Lower leg skin (tissue), 3 donors: ENCODE measurements around the gene BPIFB6.

ENCODE experiments used
- CTCF ChIP-seq, 3 donors: fragments of 450-650 bp; IDR thresholded peaks; one replicate each; pipeline ENCODE4 v1.5.1; 2016; ENCODE audit warnings: antibody characterized with exemption in 3 of 3, mild to moderate bottlenecking in 3 of 3, moderate library complexity in 2 of 3
- POLR2A ChIP-seq, 2 donors: fragments of 450-650 bp; IDR thresholded peaks; one replicate each; pipeline ENCODE4 v1.6.1; 2016 to 2017; ENCODE audit warnings: antibody characterized with exemption in 2 of 2, mild to moderate bottlenecking in 1 of 2, moderate library complexity in 1 of 2

- no peak for TF ChIP-seq CTCF (IDR thresholded peaks at IDR 0.05)
- no peak for TF ChIP-seq POLR2A (IDR thresholded peaks at IDR 0.05)
These were observed 19.9 kb downstream of the BPIFB6 start for GRCh38 chr20:33051333-33051732.
